GM12878 (cell line): Measurements from ENCODE around the gene GPR31. TPM values are rescaled to one million over a fixed set of nuclear protein-coding genes. Genes with fewer than 3 reads are reported as not detected.

Experiments
- ATAC-seq: fragments of 200-7000 bp; cut with Tn5 transposase; 3 replicates; pipeline ENCODE4 v1.9.1; 2020; ENCODE audit warnings: mild to moderate bottlenecking, moderate library complexity
- BruUV-seq: library from RNA; stranded (reverse); fragments of 400-500 nt; replicated peaks from 2 replicates; lab custom pipeline; 2021; lab: Mats Ljungman, UMichigan
- CTCF ChIA-PET: fragments of 300-600 bp; sonication (Branson Sonifier 250); formaldehyde crosslinking; extraction: SDS; loops from one replicate; lab custom pipeline; 2021; ENCODE audit warnings: inconsistent platforms; lab: Yijun Ruan, JAX
- POLR2A ChIA-PET: fragments of 350-600 bp; formaldehyde crosslinking; extraction: SDS; loops from one replicate; lab custom pipeline; 2021; ENCODE audit warnings: inconsistent platforms; lab: Charles Lee
- RAD21 ChIA-PET: fragments of 300-600 bp; sonication (Branson Sonifier 250); formaldehyde crosslinking; loops from one replicate; lab custom pipeline; 2023; ENCODE audit warnings: antibody characterized with exemption; ENCODE audit not compliant: unreplicated experiment; lab: Charles Lee
- SMC1A ChIA-PET: fragments of 300-600 bp; sonication (Branson Sonifier 250); formaldehyde crosslinking; loops from one replicate; lab custom pipeline; 2023; ENCODE audit not compliant: unreplicated experiment, uncharacterized antibody; lab: Charles Lee
- DNase-seq: peaks from one replicate; pipeline ENCODE4 v3.0.0-alpha.2; 2011; ENCODE audit warnings: low read depth, low spot score
- FAIRE-seq: peaks from 3 replicates; lab custom pipeline; 2011; peaks lifted over from hg19 to GRCh38; lab: Jason Lieb, UNC
- H2AFZ ChIP-seq: 2 replicates; pipeline ENCODE4 v1.6.0; 2011; ENCODE audit warnings: low read depth, low read length, control low read depth; ENCODE audit not compliant: control insufficient read depth
- H3K27ac ChIP-seq: 2 replicates; pipeline ENCODE4 v1.5.1; 2011; ENCODE audit warnings: control low read depth; ENCODE audit not compliant: control insufficient read depth, insufficient read depth
- H3K27me3 ChIP-seq, 2 experiments: replicated peaks in 1 of 2; 2 replicates each; pipeline versions ENCODE4 v1.6.0 to v1.6.1; 2011; ENCODE audit warnings: low read length in 1 of 2; ENCODE audit not compliant: control insufficient read depth in 2 of 2, insufficient read depth in 2 of 2
- H3K36me3 ChIP-seq, 2 experiments: 2 replicates each; pipeline ENCODE4 v1.5.1; 2011; ENCODE audit warnings: low read length in 1 of 2; ENCODE audit not compliant: control insufficient read depth in 2 of 2, insufficient read depth in 2 of 2
- H3K4me1 ChIP-seq: 2 replicates; pipeline ENCODE4 v1.6.1; 2011; ENCODE audit warnings: mild to moderate bottlenecking, low read length, moderate library complexity, mixed read lengths; ENCODE audit not compliant: control insufficient read depth, insufficient read depth
- H3K4me2 ChIP-seq: 2 replicates; pipeline ENCODE4 v1.6.0; 2011; ENCODE audit warnings: control low read depth; ENCODE audit not compliant: control insufficient read depth, insufficient read depth
- H3K4me3 ChIP-seq: fragments of 200-600 bp; sonication (generic); 2 replicates; pipeline ENCODE4 v1.5.1; 2016
- H3K79me2 ChIP-seq: 2 replicates; pipeline ENCODE4 v1.6.0; 2011; ENCODE audit warnings: low read length; ENCODE audit not compliant: control insufficient read depth, insufficient read depth
- H3K9ac ChIP-seq: 2 replicates; pipeline ENCODE4 v1.8.0; 2011; ENCODE audit warnings: low read length, control low read depth, mixed read lengths; ENCODE audit not compliant: control insufficient read depth, insufficient read depth
- H3K9me3 ChIP-seq: replicated peaks from 3 replicates; pipeline ENCODE4 v1.5.1; 2011; ENCODE audit warnings: mild to moderate bottlenecking, low read length; ENCODE audit not compliant: control insufficient read depth, insufficient read depth
- H4K20me1 ChIP-seq: 2 replicates; pipeline ENCODE4 v1.6.0; 2011; ENCODE audit not compliant: control insufficient read depth, insufficient read depth
- CREM ChIP-seq: IDR thresholded peaks from 2 replicates; pipeline ENCODE4 v1.6.1; 2014; ENCODE audit warnings: antibody characterized with exemption, low read depth
- DPF2 ChIP-seq: fragments of 450-650 bp; IDR thresholded peaks from 2 replicates; pipeline ENCODE4 v1.6.1; 2017; ENCODE audit warnings: mild to moderate bottlenecking
- EP300 ChIP-seq, 2 experiments: fragments of 150-350 bp in 1 of 2; IDR thresholded peaks; 2 replicates each; pipeline ENCODE4 v1.6.1; 2011 to 2012; ENCODE audit warnings: low read depth in 2 of 2, low read length in 2 of 2, borderline replicate concordance in 1 of 2, improper control_type of control experiment in 1 of 2, inconsistent platforms in 1 of 2; ENCODE audit not compliant: control insufficient read depth in 1 of 2
- EZH2 ChIP-seq: IDR thresholded peaks from 2 replicates; pipeline ENCODE4 v1.6.1; 2012; ENCODE audit warnings: low read depth, mild to moderate bottlenecking, control low read depth, inconsistent platforms, low read length, borderline replicate concordance; ENCODE audit not compliant: control insufficient read depth
- IKZF1 ChIP-seq: fragments of 450-650 bp; conservative IDR thresholded peaks from 2 replicates; pipeline ENCODE4 v1.6.1; 2017; ENCODE audit warnings: antibody characterized with exemption, mild to moderate bottlenecking
- IKZF2 ChIP-seq, 2 experiments: fragments of 450-650 bp; IDR thresholded peaks; 2 replicates each; pipeline ENCODE4 v1.6.1; 2017; ENCODE audit warnings: mild to moderate bottlenecking in 2 of 2, moderate library complexity in 2 of 2
- MEF2A ChIP-seq: IDR thresholded peaks from 2 replicates; pipeline ENCODE4 v1.6.1; 2011; ENCODE audit warnings: low read depth, mild to moderate bottlenecking, low read length, moderate library complexity; ENCODE audit not compliant: insufficient read depth
- MEF2B ChIP-seq: fragments of 450-650 bp; IDR thresholded peaks from 2 replicates; pipeline ENCODE4 v1.6.1; 2018; ENCODE audit warnings: mild to moderate bottlenecking, moderate library complexity; ENCODE audit not compliant: partially characterized antibody, poor library complexity, severe bottlenecking
- MTA2 ChIP-seq: fragments of 450-650 bp; IDR thresholded peaks from 2 replicates; pipeline ENCODE4 v1.6.1; 2016; ENCODE audit warnings: low read depth, mild to moderate bottlenecking, moderate library complexity
- NR2F1 ChIP-seq: fragments of 450-650 bp; conservative IDR thresholded peaks from 2 replicates; pipeline ENCODE4 v1.6.1; 2017; ENCODE audit warnings: mild to moderate bottlenecking
- RUNX3 ChIP-seq: IDR thresholded peaks from 2 replicates; pipeline ENCODE4 v1.6.1; 2012; ENCODE audit warnings: low read length, inconsistent platforms
- SIN3A ChIP-seq: IDR thresholded peaks from 2 replicates; pipeline ENCODE4 v1.6.1; 2012; ENCODE audit warnings: low read depth, low read length, improper control_type of control experiment
- SPI1 ChIP-seq: IDR thresholded peaks from 2 replicates; pipeline ENCODE4 v1.6.1; 2011; ENCODE audit warnings: low read depth, mild to moderate bottlenecking, low read length, moderate library complexity, borderline replicate concordance; ENCODE audit not compliant: insufficient read depth
- SUZ12 ChIP-seq: fragments of 200-600 bp; sonication (generic); IDR thresholded peaks from one replicate; pipeline ENCODE4 v1.6.1; 2018; ENCODE audit warnings: antibody characterized with exemption, mild to moderate bottlenecking; ENCODE audit not compliant: unreplicated experiment
- TCF12 ChIP-seq: IDR thresholded peaks from 2 replicates; pipeline ENCODE4 v1.6.1; 2011; ENCODE audit warnings: low read depth, mild to moderate bottlenecking, low read length
- ZBTB11 ChIP-seq: fragments of 450-650 bp; formaldehyde crosslinking; IDR thresholded peaks from 2 replicates; pipeline ENCODE4 v1.5.0; 2022; ENCODE audit warnings: mild to moderate bottlenecking, missing genetic modification characterization
- WGBS: methylation state at CpG from one replicate; pipeline ENCODE4 v1.1.6; 2016; ENCODE audit warnings: low lambda C conversion rate; ENCODE audit not compliant: insufficient replicate concordance, insufficient coverage; ENCODE audit errors: missing lambda C conversion rate; 5-methylcytosine and 5-hydroxymethylcytosine counted together
- in situ Hi-C: fragments of 300-500 bp; cut with MboI; formaldehyde crosslinking; loops from 9 replicates; pipeline ENCODE4 v1.14.3; 2018; ENCODE audit warnings: mixed read lengths
- intact Hi-C: fragments of 100-400 bp; cut with micrococcal nuclease; formaldehyde crosslinking; loops from one replicate; pipeline ENCODE4 v1.14.2; 2022; ENCODE audit not compliant: unreplicated experiment
- polyA plus RNA-seq, 11 experiments: library from polyadenylated mRNA; depleted of rRNA in 4 of 11; unstranded in 6 of 11; stranded (reverse) in 5 of 11; fragments of >200 nt; fragmentation: Nextera tagmentation in 4 of 11; fragmentation: Illumina TruSeq in 1 of 11; extraction: Ambion mirVana in 4 of 11; extraction: Trizol in 1 of 11; gene quantifications; 1 replicate in 1 of 11; 2 replicates in 10 of 11; pipeline versions ENCODE4 v1.2.1 to v1.2.3, GENCODE V29; 2011 to 2016; ENCODE audit warnings: inconsistent platforms in 2 of 11, missing spikeins in 2 of 11, low read depth in 1 of 11
- total RNA-seq, 4 experiments: library from RNA; depleted of rRNA in 3 of 4; stranded (reverse); fragments of >200 nt in 3 of 4; fragmentation: Illumina TruSeq in 1 of 4; extraction: Trizol in 1 of 4; gene quantifications; 2 replicates each; pipeline versions ENCODE4 v1.2.1 to v1.2.3, GENCODE V29; 2013 to 2021

GPR31 gene
- total and polyA plus RNA-seq, 10 of the 15 experiments (the other 5 are each of a cell fraction or from before 2014, with no cell fraction given), result not detected

DNA sequence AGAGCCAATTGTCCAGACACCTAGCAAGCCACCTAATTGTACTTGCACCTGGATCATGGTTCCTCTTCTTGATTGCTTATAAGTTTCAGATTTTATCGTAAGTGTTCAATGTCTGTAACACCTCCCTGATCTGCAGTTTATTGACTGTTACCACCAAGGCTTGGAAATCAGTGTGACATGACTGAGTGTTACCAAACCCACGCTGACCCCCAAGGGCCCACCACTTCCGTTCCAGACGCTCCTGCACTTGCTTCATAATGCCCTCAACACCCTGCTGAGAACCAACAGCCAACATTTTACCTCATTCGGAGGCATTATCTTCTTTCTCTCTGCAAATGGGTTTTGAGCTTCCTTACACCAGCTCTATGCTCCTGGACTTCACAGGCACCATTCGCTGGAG lies 28.6 kb downstream of the GPR31 start:
- peak overlapping the region; percentile 24 for H3K4me2 ChIP-seq
- in situ Hi-C loops (loop anchor here (25.0 kb wide), 1 partner anchor 117 kb away; no protein-coding TSS in a partner anchor), intact Hi-C loops (loop anchor here (10.0 kb wide), 1 partner anchor 174 kb away; the partner anchor contains the start of gene RNASET2)
- BruUV-seq, result no TSS peak
- 6% methylated on average over 6 of the region's 6 CpGs for WGBS
- DNase-seq (no peak), ATAC-seq (peak; percentile 11), FAIRE-seq (no peak)
- POLR2A ChIA-PET, result interaction anchor here (0.8 to 14.7 kb wide), 11 partner anchors 9 to 86 kb away, joined by 3 to 279 read pairs (median 4); partner anchors contain the start of gene CCR6
- no peak overlapping the region; the same call in 1 of the 2 replicates for H2AFZ ChIP-seq
- peaks cover 26% of the 10 kb centered on the region for H3K4me1 ChIP-seq
- no peaks in the 10 kb centered on the region for H3K27me3 ChIP-seq
- peak overlapping the region; percentile 47; the same call in 1 of the 2 replicates for H3K27ac ChIP-seq
- H3K9me3 ChIP-seq, result peaks cover 5% of the 10 kb centered on the region; the same call in 2 of the 3 replicates
- CTCF ChIA-PET, result interaction anchor here (1.0 to 5.3 kb wide), 15 partner anchors 8 to 748 kb away, joined by 3 to 60 read pairs (median 8); partner anchors contain the start of gene CEP43
- no peaks in the 10 kb centered on the region for H4K20me1 ChIP-seq
- H3K4me3 ChIP-seq, result no peak overlapping the region
- peaks cover 10% of the 10 kb centered on the region for H3K79me2 ChIP-seq
- SMC1A ChIA-PET, result interaction anchor here (0.6 to 21.7 kb wide), 16 partner anchors 8 to 128 kb away, joined by 3 to 542 read pairs (median 10); partner anchors contain the start of genes CCR6 and CEP43
- H3K9ac ChIP-seq, result no peak overlapping the region
- no peaks in the 10 kb centered on the region for H3K36me3 ChIP-seq
- RAD21 ChIA-PET, result interaction anchor here (0.8 to 5.7 kb wide), 15 partner anchors 8 to 172 kb away, joined by 3 to 84 read pairs (median 9); partner anchors contain the start of genes CCR6, CEP43 and RNASET2
- TF ChIP-seq CREM (0 out of 2 replicates have a peak, but pooled peaks have one; percentile 11), MEF2A (no peak), TCF12 (no peak), RUNX3 (peak; percentile 47), MEF2B (peak; percentile 51), ZBTB11 (no peak), SUZ12 (no peak), MTA2 (0 out of 2 replicates have a peak, but pooled peaks have one; percentile 11), SIN3A (0 out of 2 replicates have a peak, but pooled peaks have one; percentile 24), EP300 (IDR thresholded peaks at IDR 0.05; ENCODE audit: borderline replicate concordance in 1 of 2, control insufficient read depth in 1 of 2, low read depth in 2 of 2, low read length in 2 of 2) (peak in 1 of 2 experiments; percentile 57; a peak in 1 of 4 replicates), IKZF2 (IDR thresholded peaks at IDR 0.05) (peak; percentile 11; a peak in 1 of 4 replicates), EZH2 (no peak), SPI1 (peak; percentile 7; the same call in 1 of the 2 replicates), DPF2 (0 out of 2 replicates have a peak, but pooled peaks have one; percentile 19), IKZF1 (0 out of 2 replicates have a peak, but pooled peaks have one; percentile 25), NR2F1 (peak; percentile 46; the same call in 1 of the 2 replicates)
